Lung (tissue), 12 donors: ENCODE measurements around the gene GABRA4. TPM values are rescaled to one million over a fixed set of nuclear protein-coding genes. Genes with fewer than 3 reads are reported as not detected.
A peak's percentile ranks its signal among the peaks of the same experiment; 100 is the strongest.

ENCODE experiments used
- ATAC-seq: fragments of 200-7000 bp; cut with Tn5 transposase; one replicate; pipeline ENCODE4 v1.9.1; 2020; ENCODE audit warnings: moderate number of reproducible peaks; ENCODE audit not compliant: insufficient read depth, low FRiP score
- DNase-seq, 3 donors: peaks; one replicate each; pipeline ENCODE4 v3.0.0-alpha.2; 2013 to 2017
- H3K27ac ChIP-seq, 2 donors: one replicate each; pipeline ENCODE4 v1.5.1; 2013; ENCODE audit warnings: mild to moderate bottlenecking in 2 of 2, moderate library complexity in 2 of 2, control low read depth in 1 of 2, inconsistent platforms in 1 of 2, low read depth in 1 of 2, low read length in 1 of 2
- H3K27me3 ChIP-seq, 3 donors: one replicate each; pipeline ENCODE4 v1.5.1; 2013; ENCODE audit warnings: low read length in 2 of 3; ENCODE audit not compliant: control insufficient read depth in 3 of 3, insufficient read depth in 3 of 3
- H3K36me3 ChIP-seq, 4 donors: one replicate each; pipeline ENCODE4 v1.5.1; 2013; ENCODE audit warnings: low read length in 4 of 4, mild to moderate bottlenecking in 1 of 4, moderate library complexity in 1 of 4; ENCODE audit not compliant: control insufficient read depth in 4 of 4, insufficient read depth in 4 of 4
- H3K4me1 ChIP-seq, 5 donors: one replicate each; pipeline ENCODE4 v1.5.1; 2013; ENCODE audit warnings: low read length in 5 of 5, mild to moderate bottlenecking in 2 of 5, moderate library complexity in 1 of 5; ENCODE audit not compliant: control insufficient read depth in 5 of 5, insufficient read depth in 5 of 5
- H3K4me3 ChIP-seq: one replicate; pipeline ENCODE4 v1.5.1; 2013; ENCODE audit warnings: mild to moderate bottlenecking, control low read depth, moderate library complexity
- H3K9ac ChIP-seq, 2 donors: one replicate each; pipeline ENCODE4 v1.5.1; 2013; ENCODE audit warnings: low read length in 2 of 2, control low read depth in 1 of 2; ENCODE audit not compliant: insufficient read depth in 1 of 2
- H3K9me3 ChIP-seq, 4 donors: one replicate each; pipeline ENCODE4 v1.5.1; 2013; ENCODE audit warnings: low read length in 3 of 4, mild to moderate bottlenecking in 1 of 4, moderate library complexity in 1 of 4; ENCODE audit not compliant: control insufficient read depth in 4 of 4, insufficient read depth in 3 of 4
- CTCF ChIP-seq: IDR thresholded peaks from 2 replicates; pipeline ENCODE4 v1.5.1; 2012; ENCODE audit warnings: mild to moderate bottlenecking; ENCODE audit errors: control extremely low read depth, extremely low read depth
- WGBS, 2 donors: extraction: QIAGEN DNeasy Blood & Tissue Kit; methylation state at CpG; one replicate each; pipeline ENCODE4 v1.1.7; 2013; 5-methylcytosine and 5-hydroxymethylcytosine counted together
- polyA plus RNA-seq, 2 donors: library from polyadenylated mRNA; stranded (reverse); fragments of 200-250 nt; gene quantifications; one replicate each; pipeline ENCODE4 v1.2.1, GENCODE V29; 2013
- total RNA-seq, 2 donors: library from RNA; depleted of rRNA in 1 of 2; stranded (reverse); fragments of >200 nt in 1 of 2; gene quantifications; one replicate each; pipeline ENCODE4 v1.2.1, GENCODE V29; 2014 to 2021
- donor health status: control.
- donor health status: control.
- donor health status: Bipolar disorder and iron deficiency.
- donor health status: healthy.
- donor health status: DM: yes; HTN: yes; CAD: no.

GABRA4 gene
- total and polyA plus RNA-seq, 4 donors, result 0.09 TPM; not detected in 3

GRCh38 chr4:47000406-47000805, 7.0 kb upstream of the GABRA4 start:
- Histone ChIP-seq H3K27ac (peak overlapping the region in 1 of 2 donors; percentile 53), H3K4me3 (no peak overlapping the region), H3K9ac (no peak overlapping the region), H3K27me3 (peaks cover 0 to 15% (median 6%) of the 10 kb centered on the region in 3 donors), H3K4me1 (peaks cover 0 to 4% (median 0%) of the 10 kb centered on the region in 5 donors), H3K9me3 (no peaks in the 10 kb centered on the region), H3K36me3 (no peaks in the 10 kb centered on the region)
- peak in 1 of 3 donors; percentile 10 for DNase-seq
- ATAC-seq, result no peak
- no peak for TF ChIP-seq CTCF
- WGBS, 2 donors, result 86 to 89% methylated on average over 1 of the region's 1 CpG

- peaks cover 0 to 4% (median 0%) of the 10 kb centered on the region in 5 donors for H3K4me1 ChIP-seq
- no peak overlapping the region for H3K4me3 ChIP-seq
- H3K9ac ChIP-seq, result no peak overlapping the region
- peaks cover 0 to 24% (median 14%) of the 10 kb centered on the region in 3 donors for H3K27me3 ChIP-seq
- ATAC-seq (no peak), DNase-seq (peak; percentile 12 to 71 (median 52))
- no peaks in the 10 kb centered on the region for H3K36me3 ChIP-seq
- TF ChIP-seq CTCF, result no peak
- H3K27ac ChIP-seq, result no peak overlapping the region
- no peaks in the 10 kb centered on the region for H3K9me3 ChIP-seq
Measured at GRCh38 chr4:46999566-46999965, 6.2 kb upstream of the GABRA4 start.

- H3K36me3 ChIP-seq, result no peaks in the 10 kb centered on the region
- H3K4me1 ChIP-seq, result peaks cover 0 to 10% (median 4%) of the 10 kb centered on the region in 5 donors
- WGBS, 2 donors, result 2 to 3% methylated on average over 14 of the region's 14 CpGs
- H3K27me3 ChIP-seq, result peaks cover 2 to 64% (median 52%) of the 10 kb centered on the region in 3 donors
- H3K9ac ChIP-seq, result no peak overlapping the region
- no peak overlapping the region for H3K4me3 ChIP-seq
- peak overlapping the region in 1 of 2 donors; percentile 39 for H3K27ac ChIP-seq
- no peak for TF ChIP-seq CTCF
- ATAC-seq (no peak), DNase-seq (peak; percentile 5 to 17 (median 12))
- H3K9me3 ChIP-seq, result peaks cover 0 to 7% (median 0%) of the 10 kb centered on the region in 4 donors
Measured at GRCh38 chr4:46994007-46994405, 625 bp upstream of the GABRA4 start.

- H3K36me3 ChIP-seq, result no peaks in the 10 kb centered on the region
- H3K9me3 ChIP-seq, result peaks cover 0 to 7% (median 0%) of the 10 kb centered on the region in 4 donors
- peak overlapping the region in 1 of 2 donors; percentile 21 for H3K27ac ChIP-seq
- H3K9ac ChIP-seq, result no peak overlapping the region
- peaks cover 0 to 10% (median 4%) of the 10 kb centered on the region in 5 donors for H3K4me1 ChIP-seq
- TF ChIP-seq CTCF, result no peak
- H3K27me3 ChIP-seq, result peaks cover 2 to 69% (median 56%) of the 10 kb centered on the region in 3 donors
- 20 to 22% methylated on average over 9 of the region's 9 CpGs for WGBS, 2 donors
- no peak for DNase-seq
- no peak overlapping the region for H3K4me3 ChIP-seq
- ATAC-seq, result no peak
Measured at GRCh38 chr4:46992338-46992737, 1.0 kb downstream of the GABRA4 start.
